KOPT-K1 (cell line): Measurements from ENCODE around the gene PBX1.
"Not testable (repeated sequence)": the region's sequence is repeated elsewhere in the genome, so short reads cannot be mapped to it uniquely, and the experiment has no call there.

Experiments used
- H3K27ac ChIP-seq: fragments of 200-600 bp; sonication (generic); 2 replicates; pipeline ENCODE4 v1.5.1; 2016; ENCODE audit warnings: antibody characterized with exemption, mild to moderate bottlenecking, low read depth, low read length; ENCODE audit not compliant: poor library complexity, severe bottlenecking
- H3K36me3 ChIP-seq: fragments of 200-600 bp; sonication (generic); 2 replicates; pipeline ENCODE4 v1.5.1; 2017; ENCODE audit warnings: antibody characterized with exemption, mild to moderate bottlenecking, low read length, moderate library complexity; ENCODE audit not compliant: insufficient read depth
- H3K9me3 ChIP-seq: fragments of 200-600 bp; sonication (generic); 2 replicates; pipeline ENCODE4 v1.5.1; 2017; ENCODE audit warnings: antibody characterized with exemption, low read length, mild to moderate bottlenecking; ENCODE audit not compliant: insufficient read depth, poor library complexity, severe bottlenecking

PBX1 gene

GRCh38 chr1:164648636-164649035 lies 89.7 kb downstream of the PBX1 start:
- H3K9me3 ChIP-seq: no peaks in the 10 kb centered on the region
- H3K27ac ChIP-seq: no peak overlapping the region
- H3K36me3 ChIP-seq: no peaks in the 10 kb centered on the region

GRCh38 chr1:164649146-164649545 lies 90.2 kb downstream of the PBX1 start:
- no peaks in the 10 kb centered on the region for H3K36me3 ChIP-seq
- no peaks in the 10 kb centered on the region for H3K9me3 ChIP-seq
- H3K27ac ChIP-seq: no peak overlapping the region

GRCh38 chr1:164650531-164650930 lies 91.5 kb downstream of the PBX1 start:
- Histone ChIP-seq H3K9me3 (no peaks in the 10 kb centered on the region), H3K36me3 (no peaks in the 10 kb centered on the region), H3K27ac (no peak overlapping the region)

GRCh38 chr1:164651351-164651951 lies 92.5 kb downstream of the PBX1 start:
- no peak overlapping the region for H3K27ac ChIP-seq
- no peaks in the 10 kb centered on the region for H3K9me3 ChIP-seq
- H3K36me3 ChIP-seq: no peaks in the 10 kb centered on the region

- not testable (repeated sequence) for H3K27ac ChIP-seq, H3K36me3 ChIP-seq, H3K9me3 ChIP-seq
Measured at GRCh38 chr1:164652969-164653368, 94.0 kb downstream of the PBX1 start.

GRCh38 chr1:164653705-164654104 lies 94.7 kb downstream of the PBX1 start:
- H3K9me3 ChIP-seq: no peaks in the 10 kb centered on the region
- H3K27ac ChIP-seq: no peak overlapping the region
- H3K36me3 ChIP-seq: no peaks in the 10 kb centered on the region

GRCh38 chr1:164654200-164654599 lies 95.2 kb downstream of the PBX1 start:
- no peak overlapping the region for H3K27ac ChIP-seq
- no peaks in the 10 kb centered on the region for H3K9me3 ChIP-seq
- H3K36me3 ChIP-seq: no peaks in the 10 kb centered on the region

- Histone ChIP-seq H3K27ac (no peak overlapping the region), H3K9me3 (no peaks in the 10 kb centered on the region), H3K36me3 (no peaks in the 10 kb centered on the region)
Measured at GRCh38 chr1:164658864-164659263, 99.9 kb downstream of the PBX1 start.

GRCh38 chr1:164659621-164660411 lies 100.8 kb downstream of the PBX1 start:
- Histone ChIP-seq H3K36me3 (no peaks in the 10 kb centered on the region), H3K27ac (no peak overlapping the region), H3K9me3 (no peaks in the 10 kb centered on the region)

- Histone ChIP-seq H3K36me3 (no peaks in the 10 kb centered on the region), H3K27ac (no peak overlapping the region), H3K9me3 (no peaks in the 10 kb centered on the region)
Measured at GRCh38 chr1:164660412-164660772, 101.4 kb downstream of the PBX1 start.

GRCh38 chr1:164660775-164661174 lies 101.8 kb downstream of the PBX1 start:
- Histone ChIP-seq H3K9me3 (no peaks in the 10 kb centered on the region), H3K27ac (no peak overlapping the region), H3K36me3 (no peaks in the 10 kb centered on the region)

- Histone ChIP-seq H3K27ac (no peak overlapping the region), H3K9me3 (no peaks in the 10 kb centered on the region)
Measured at GRCh38 chr1:164662462-164662861, 103.5 kb downstream of the PBX1 start.

GRCh38 chr1:164662955-164663354 lies 104.0 kb downstream of the PBX1 start:
- Histone ChIP-seq H3K36me3 (no peaks in the 10 kb centered on the region), H3K27ac (no peak overlapping the region), H3K9me3 (no peaks in the 10 kb centered on the region)

More at GRCh38 chr1:164662462-164662861, 103.5 kb downstream of the PBX1 start:
- H3K36me3 ChIP-seq: no peaks in the 10 kb centered on the region

GRCh38 chr1:164664127-164664526 lies 105.1 kb downstream of the PBX1 start:
- H3K27ac ChIP-seq: no peak overlapping the region
- H3K9me3 ChIP-seq: no peaks in the 10 kb centered on the region
- no peaks in the 10 kb centered on the region for H3K36me3 ChIP-seq

GRCh38 chr1:164667001-164667400 lies 108.0 kb downstream of the PBX1 start:
- Histone ChIP-seq H3K27ac (no peak overlapping the region), H3K9me3 (no peaks in the 10 kb centered on the region), H3K36me3 (no peaks in the 10 kb centered on the region)

- no peak overlapping the region for H3K27ac ChIP-seq
- no peaks in the 10 kb centered on the region for H3K36me3 ChIP-seq
- no peaks in the 10 kb centered on the region for H3K9me3 ChIP-seq
Measured at GRCh38 chr1:164667600-164667999, 108.6 kb downstream of the PBX1 start.
